Activated CD4-positive, alpha-beta memory T cell treated with anti-CD3 and anti-CD28 coated beads, Interleukin-2, amount 10 ng/mL, durations not matched to agents 7 days and 5 days (primary cell): ENCODE results near the gene CAPZB. TPM values are rescaled to one million over a fixed set of nuclear protein-coding genes. Genes with fewer than 3 reads are reported as not detected.

ENCODE experiments used
- CTCF ChIA-PET: fragments of 350-600 bp; sonication (Branson Sonifier 250); formaldehyde crosslinking; loops from one replicate; lab custom pipeline; 2021; ENCODE audit warnings: antibody characterized with exemption, inconsistent platforms; lab: Charles Lee
- POLR2A ChIA-PET: fragments of 350-600 bp; sonication (Branson Sonifier 250); formaldehyde crosslinking; loops from one replicate; lab custom pipeline; 2021; ENCODE audit warnings: antibody characterized with exemption; lab: Charles Lee
- DNase-seq: peaks from one replicate; pipeline ENCODE4 v3.0.0-alpha.2; 2020
- H3K27ac Mint-ChIP-seq: one replicate; pipeline ENCODE4 v1.8.0; 2021; ENCODE audit warnings: mild to moderate bottlenecking, mixed read lengths
- H3K27me3 Mint-ChIP-seq: one replicate; pipeline ENCODE4 v1.8.0; 2021; ENCODE audit warnings: mixed read lengths
- H3K36me3 Mint-ChIP-seq: one replicate; pipeline ENCODE4 v1.8.0; 2021; ENCODE audit warnings: low read depth, mixed read lengths
- H3K4me1 Mint-ChIP-seq: one replicate; pipeline ENCODE4 v1.8.0; 2021; ENCODE audit warnings: mixed read lengths
- H3K4me3 Mint-ChIP-seq: one replicate; pipeline ENCODE4 v1.8.0; 2021; ENCODE audit warnings: mild to moderate bottlenecking, mixed read lengths
- H3K9me3 Mint-ChIP-seq: one replicate; pipeline ENCODE4 v1.8.0; 2021; ENCODE audit warnings: mixed read lengths
- total RNA-seq, 2 experiments: library from RNA; stranded (reverse); gene quantifications; one replicate each; pipeline ENCODE4 v1.2.3, GENCODE V29; 2021

The CAPZB gene
- total RNA-seq, 2 experiments from 2014 or later, result 537 to 565 TPM

- Mint-ChIP-seq H3K9me3 (no peaks in the 10 kb centered on the region), H3K4me3 (no peak overlapping the region), H3K27ac (peak overlapping the region; percentile 31), H3K4me1 (peaks cover 30% of the 10 kb centered on the region), H3K27me3 (no peaks in the 10 kb centered on the region), H3K36me3 (peaks cover 53% of the 10 kb centered on the region)
- CTCF ChIA-PET, result interaction anchor here (1.8 kb wide), 1 partner anchor 25 kb away, joined by 4 read pairs; no protein-coding TSS in a partner anchor
- no peak for DNase-seq
- POLR2A ChIA-PET, result interaction anchor here (0.6 kb wide), 1 partner anchor 145 kb away, joined by 3 read pairs; no protein-coding TSS in a partner anchor
Measured at GRCh38 chr1:19416145-19416544, 69.2 kb downstream of the CAPZB start.

DNA sequence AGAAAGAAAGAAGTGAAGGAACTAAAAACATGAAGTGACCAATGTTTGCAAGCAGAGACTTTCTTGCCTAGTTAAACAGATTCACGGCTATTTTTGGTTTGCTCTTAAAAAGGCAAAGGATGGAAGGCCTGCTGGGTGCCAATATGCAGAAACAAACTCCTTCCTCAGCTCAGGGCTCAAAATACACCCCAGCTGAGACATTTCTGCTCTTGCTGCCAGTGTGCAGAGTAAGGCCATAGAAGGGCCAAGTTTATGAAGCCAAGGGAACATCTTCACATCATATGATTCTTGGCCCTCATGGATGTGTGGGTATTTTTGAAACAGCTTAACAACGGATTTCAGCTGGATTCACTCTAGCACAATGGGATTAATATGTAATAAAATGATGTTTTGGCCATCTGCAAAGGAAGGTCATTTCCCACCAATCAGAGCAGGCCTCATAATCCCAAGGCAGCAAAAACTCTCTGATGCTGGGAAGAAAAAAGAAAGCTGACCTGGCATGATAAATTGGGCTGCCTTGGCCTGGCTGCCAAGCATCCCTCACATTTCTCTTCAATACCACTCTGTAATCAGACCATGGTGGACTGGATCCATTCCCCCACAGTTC is 70.7 kb downstream of the CAPZB start:
- CTCF ChIA-PET, result interaction anchor here (0.5 to 0.8 kb wide), 2 partner anchors 21 to 40 kb away, joined by 3 read pairs; no protein-coding TSS in a partner anchor
- peaks cover 30% of the 10 kb centered on the region for H3K4me1 Mint-ChIP-seq
- DNase-seq, result no peak
- no peak overlapping the region for H3K27ac Mint-ChIP-seq
- no peaks in the 10 kb centered on the region for H3K27me3 Mint-ChIP-seq
- no peak overlapping the region for H3K4me3 Mint-ChIP-seq
- H3K9me3 Mint-ChIP-seq, result no peaks in the 10 kb centered on the region
- POLR2A ChIA-PET, result interaction anchor here (0.7 kb wide), 1 partner anchor 52 kb away, joined by 3 read pairs; no protein-coding TSS in a partner anchor
- peaks cover 59% of the 10 kb centered on the region for H3K36me3 Mint-ChIP-seq

GRCh38 chr1:19413999-19414398 is 71.3 kb downstream of the CAPZB start:
- Mint-ChIP-seq H3K4me1 (peaks cover 26% of the 10 kb centered on the region), H3K9me3 (no peaks in the 10 kb centered on the region), H3K36me3 (peaks cover 53% of the 10 kb centered on the region), H3K27ac (no peak overlapping the region), H3K4me3 (no peak overlapping the region), H3K27me3 (no peaks in the 10 kb centered on the region)
- CTCF ChIA-PET, result interaction anchor here (0.5 to 0.8 kb wide), 2 partner anchors 21 to 39 kb away, joined by 3 read pairs; no protein-coding TSS in a partner anchor
- POLR2A ChIA-PET, result no interaction called here
- no peak for DNase-seq

- Mint-ChIP-seq H3K4me1 (peaks cover 17% of the 10 kb centered on the region), H3K4me3 (no peak overlapping the region), H3K36me3 (peaks cover 41% of the 10 kb centered on the region), H3K27ac (no peak overlapping the region), H3K9me3 (no peaks in the 10 kb centered on the region), H3K27me3 (no peaks in the 10 kb centered on the region)
- ChIA-PET POLR2A (no interaction called here), CTCF (no interaction called here)
- DNase-seq, result no peak
Measured at GRCh38 chr1:19412654-19413053, 72.7 kb downstream of the CAPZB start.

GRCh38 chr1:19411612-19412011 is 73.7 kb downstream of the CAPZB start:
- POLR2A ChIA-PET, result no interaction called here
- Mint-ChIP-seq H3K27ac (no peak overlapping the region), H3K27me3 (no peaks in the 10 kb centered on the region), H3K9me3 (no peaks in the 10 kb centered on the region), H3K4me1 (peaks cover 14% of the 10 kb centered on the region), H3K36me3 (peaks cover 35% of the 10 kb centered on the region), H3K4me3 (no peak overlapping the region)
- no peak for DNase-seq
- CTCF ChIA-PET, result no interaction called here

- no peaks in the 10 kb centered on the region for H3K9me3 Mint-ChIP-seq
- ChIA-PET POLR2A (interaction anchor here (1.7 kb wide), 1 partner anchor 9 kb away, joined by 5 read pairs; no protein-coding TSS in a partner anchor), CTCF (interaction anchor here (0.8 kb wide), 1 partner anchor 31 kb away, joined by 3 read pairs; no protein-coding TSS in a partner anchor)
- no peak for DNase-seq
- H3K27ac Mint-ChIP-seq, result no peak overlapping the region
- peaks cover 13% of the 10 kb centered on the region for H3K4me1 Mint-ChIP-seq
- no peaks in the 10 kb centered on the region for H3K27me3 Mint-ChIP-seq
- H3K36me3 Mint-ChIP-seq, result peaks cover 35% of the 10 kb centered on the region
- no peak overlapping the region for H3K4me3 Mint-ChIP-seq
Measured at GRCh38 chr1:19410393-19410792, 74.9 kb downstream of the CAPZB start.

DNA sequence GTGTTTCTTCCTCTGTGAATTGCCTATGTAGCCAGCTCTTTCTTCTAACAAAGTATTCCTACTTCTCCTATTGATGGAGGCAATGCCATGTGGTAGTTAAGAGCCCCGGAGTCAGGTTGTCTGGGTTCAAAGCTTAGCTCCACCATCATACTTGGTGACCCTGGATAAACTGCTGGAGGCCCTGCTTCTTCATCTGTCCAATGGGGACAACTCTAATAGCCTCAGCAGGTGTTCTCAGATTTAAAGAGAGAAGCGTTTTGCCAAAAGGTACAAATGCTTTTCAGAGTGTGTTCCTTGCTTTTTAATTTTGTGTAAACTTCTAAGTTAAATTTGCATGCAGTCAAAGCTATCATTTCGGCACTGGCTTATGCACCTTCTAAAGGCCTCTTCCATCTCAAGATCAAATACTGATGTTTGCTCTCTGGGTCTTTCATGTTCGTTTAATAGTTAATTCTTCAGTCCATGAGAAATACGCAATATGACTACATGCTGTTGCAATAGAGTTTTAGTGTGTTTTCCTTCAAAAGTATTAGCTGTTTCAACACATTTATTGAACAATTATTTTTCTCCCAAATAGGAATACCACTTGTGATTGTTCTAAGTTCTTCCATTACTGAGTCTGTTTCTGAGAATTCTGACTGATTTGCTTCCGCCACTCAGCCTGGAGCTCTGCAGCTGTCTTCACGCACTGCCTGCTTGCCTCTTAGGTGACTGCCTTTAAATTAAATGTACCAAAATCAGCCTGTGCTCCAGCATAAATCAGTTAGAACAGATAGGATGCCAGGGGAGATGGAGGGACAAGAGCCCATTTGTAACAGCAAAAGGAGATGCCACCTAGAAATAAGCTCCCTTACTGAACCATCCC is 75.6 kb downstream of the CAPZB start:
- CTCF ChIA-PET, result interaction anchor here (0.8 to 1.3 kb wide), 2 partner anchors 31 to 172 kb away, joined by 3 to 4 read pairs; no protein-coding TSS in a partner anchor
- peaks cover 36% of the 10 kb centered on the region for H3K36me3 Mint-ChIP-seq
- H3K4me1 Mint-ChIP-seq, result peaks cover 15% of the 10 kb centered on the region
- H3K27ac Mint-ChIP-seq, result no peak overlapping the region
- H3K4me3 Mint-ChIP-seq, result no peak overlapping the region
- no peak for DNase-seq
- no peaks in the 10 kb centered on the region for H3K27me3 Mint-ChIP-seq
- no peaks in the 10 kb centered on the region for H3K9me3 Mint-ChIP-seq
- POLR2A ChIA-PET, result interaction anchor here (1.7 kb wide), 1 partner anchor 9 kb away, joined by 5 read pairs; no protein-coding TSS in a partner anchor

DNA sequence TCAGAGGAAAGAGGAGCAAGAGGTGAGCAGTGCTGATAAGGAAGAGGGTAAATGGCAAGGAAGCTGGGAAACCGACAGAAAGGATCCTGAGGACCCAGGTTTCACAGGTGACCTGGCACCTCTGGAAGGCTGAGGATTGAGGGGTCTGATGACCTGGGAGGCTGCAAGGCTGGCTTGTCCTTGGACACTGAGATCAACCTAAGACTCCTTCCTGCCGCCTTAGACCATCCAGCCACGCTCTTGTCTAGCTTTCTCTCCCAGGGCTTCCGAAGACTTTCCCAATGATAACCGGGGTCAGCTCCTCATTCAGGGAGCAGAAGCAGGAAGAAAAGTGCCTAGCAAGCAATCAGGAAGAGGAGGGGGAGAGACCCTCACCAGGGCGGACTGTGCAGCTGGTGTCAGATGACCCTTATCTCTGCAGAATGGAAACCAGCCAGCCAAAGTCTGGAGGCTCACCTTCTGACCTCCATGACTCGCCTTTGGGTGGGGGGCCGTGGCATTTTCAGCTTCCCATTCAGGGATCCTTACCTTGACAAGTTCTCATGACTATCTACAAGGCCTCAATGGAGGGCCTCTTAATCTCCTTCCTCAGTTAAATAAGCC is 77.7 kb downstream of the CAPZB start:
- peaks cover 16% of the 10 kb centered on the region for H3K4me1 Mint-ChIP-seq
- no peak for DNase-seq
- no peak overlapping the region for H3K4me3 Mint-ChIP-seq
- peaks cover 40% of the 10 kb centered on the region for H3K36me3 Mint-ChIP-seq
- no peaks in the 10 kb centered on the region for H3K27me3 Mint-ChIP-seq
- CTCF ChIA-PET, result no interaction called here
- POLR2A ChIA-PET, result no interaction called here
- H3K9me3 Mint-ChIP-seq, result no peaks in the 10 kb centered on the region
- no peak overlapping the region for H3K27ac Mint-ChIP-seq

DNA sequence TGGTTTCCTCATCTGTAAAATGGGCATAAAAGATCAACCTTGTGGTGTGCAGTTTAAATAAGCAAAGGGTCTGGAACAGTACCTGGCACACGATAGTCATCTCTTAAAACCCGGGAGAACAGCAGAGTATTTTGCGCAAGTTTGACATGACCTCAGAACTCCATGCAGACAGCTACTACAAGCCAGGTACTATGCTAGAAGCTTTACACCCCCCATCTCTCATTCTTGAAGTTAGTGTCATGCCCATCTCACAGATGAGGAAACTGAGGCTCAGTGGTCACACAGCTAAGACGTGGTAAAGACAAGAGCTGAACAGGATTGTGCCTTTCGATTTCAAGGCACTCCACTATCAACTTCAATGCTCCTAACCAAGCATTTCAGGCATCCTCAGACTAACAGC is 78.7 kb downstream of the CAPZB start:
- CTCF ChIA-PET, result no interaction called here
- H3K27me3 Mint-ChIP-seq, result no peaks in the 10 kb centered on the region
- H3K4me1 Mint-ChIP-seq, result peaks cover 15% of the 10 kb centered on the region
- H3K27ac Mint-ChIP-seq, result no peak overlapping the region
- DNase-seq, result no peak
- no peaks in the 10 kb centered on the region for H3K9me3 Mint-ChIP-seq
- H3K36me3 Mint-ChIP-seq, result peaks cover 34% of the 10 kb centered on the region
- POLR2A ChIA-PET, result no interaction called here
- H3K4me3 Mint-ChIP-seq, result no peak overlapping the region

GRCh38 chr1:19405761-19406487 is 79.4 kb downstream of the CAPZB start:
- Mint-ChIP-seq H3K27me3 (no peaks in the 10 kb centered on the region), H3K36me3 (peaks cover 36% of the 10 kb centered on the region), H3K4me3 (no peak overlapping the region), H3K27ac (no peak overlapping the region), H3K4me1 (peaks cover 14% of the 10 kb centered on the region), H3K9me3 (no peaks in the 10 kb centered on the region)
- DNase-seq, result no peak
- ChIA-PET CTCF (interaction anchor here (0.6 to 1.6 kb wide), 2 partner anchors 153 to 248 kb away, joined by 3 to 4 read pairs; no protein-coding TSS in a partner anchor), POLR2A (interaction anchor here (1.5 kb wide), 1 partner anchor 13 kb away, joined by 4 read pairs; no protein-coding TSS in a partner anchor)

GRCh38 chr1:19405195-19405760 is 80.1 kb downstream of the CAPZB start:
- CTCF ChIA-PET, result interaction anchor here (0.6 to 1.6 kb wide), 2 partner anchors 152 to 249 kb away, joined by 3 to 4 read pairs; no protein-coding TSS in a partner anchor
- Mint-ChIP-seq H3K36me3 (peaks cover 38% of the 10 kb centered on the region), H3K9me3 (no peaks in the 10 kb centered on the region), H3K27ac (no peak overlapping the region), H3K4me3 (no peak overlapping the region), H3K4me1 (peaks cover 17% of the 10 kb centered on the region), H3K27me3 (no peaks in the 10 kb centered on the region)
- no peak for DNase-seq
- POLR2A ChIA-PET, result interaction anchor here (0.7 to 1.5 kb wide), 2 partner anchors 12 to 15 kb away, joined by 3 to 4 read pairs; no protein-coding TSS in a partner anchor
